GM13977 (cell line): ENCODE data around the gene CSDE1.
"Not testable (repeated sequence)": the region's sequence is repeated elsewhere in the genome, so short reads cannot be mapped to it uniquely, and the experiment has no call there.

Experiments
- DNase-seq: peaks from one replicate; pipeline ENCODE4 v3.0.0; 2012; ENCODE audit warnings: low spot score
- CTCF ChIP-seq: IDR thresholded peaks from 2 replicates; pipeline ENCODE4 v1.5.1; 2012; ENCODE audit warnings: mild to moderate bottlenecking, control low read depth; ENCODE audit not compliant: insufficient read depth; ENCODE audit errors: extremely low read depth, missing control alignments
- in situ Hi-C: fragments of 300-500 bp; cut with MboI; formaldehyde crosslinking; loops from one replicate; pipeline ENCODE4 v1.12.0; 2022; ENCODE audit warnings: low sequenced_read_pairs, low pct_unique_long_range_greater_than_20kb, mixed read lengths, inconsistent platforms; ENCODE audit not compliant: unreplicated experiment

Gene CSDE1

GRCh38 chr1:114757455-114758255 is at the start of gene CSDE1:
CSDE1 (minus strand) TSS chr1:114757984; CDS start chr1:114739890, 18,094 bp downstream.
- peak; percentile 85 for DNase-seq
- peak; percentile 41 for TF ChIP-seq CTCF
- in situ Hi-C loops, result no loop called here

- DNase-seq, in situ Hi-C loops: not testable (repeated sequence)
Measured at GRCh38 chr1:114804449-114804848, 46.7 kb upstream of the CSDE1 start.

- peak; percentile 44 for DNase-seq
- in situ Hi-C loops, result no loop called here
- TF ChIP-seq CTCF, result no peak
Measured at GRCh38 chr1:114803001-114803400, 45.2 kb upstream of the CSDE1 start.

- no peak for DNase-seq
- TF ChIP-seq CTCF, result no peak
- in situ Hi-C loops, result no loop called here
Measured at GRCh38 chr1:114794038-114794437, 36.3 kb upstream of the CSDE1 start.

- DNase-seq, in situ Hi-C loops: not testable (repeated sequence)
Measured at GRCh38 chr1:114790581-114790980, 32.8 kb upstream of the CSDE1 start.

- in situ Hi-C loops, DNase-seq: not testable (repeated sequence)
Measured at GRCh38 chr1:114786440-114786839, 28.7 kb upstream of the CSDE1 start.

- no peak for TF ChIP-seq CTCF
- in situ Hi-C loops, result no loop called here
- DNase-seq, result no peak
Measured at GRCh38 chr1:114782476-114782875, 24.7 kb upstream of the CSDE1 start.

- in situ Hi-C loops, result no loop called here
- TF ChIP-seq CTCF, result no peak
- DNase-seq, result peak; percentile 89
Measured at GRCh38 chr1:114780344-114781226, 22.8 kb upstream of the CSDE1 start, which contains the start of gene SIKE1. SIKE1 (minus strand) TSS chr1:114780685; CDS start chr1:114780607, 78 bp downstream.
